SK-N-SH (cell line): ENCODE data around the gene PIMREG.

ENCODE experiments used
- EZH2phosphoT487 ChIP-seq: fragments of 200-600 bp; sonication (generic); IDR thresholded peaks from 2 replicates; pipeline ENCODE4 v1.6.1; 2017; ENCODE audit warnings: low read depth, mixed run types, mild to moderate bottlenecking, antibody characterized with exemption, moderate library complexity, borderline replicate concordance
- JUND ChIP-seq: IDR thresholded peaks from 2 replicates; pipeline ENCODE4 v1.4.0; 2012
- NRF1 ChIP-seq: IDR thresholded peaks from 2 replicates; pipeline ENCODE4 v1.6.1; 2012; ENCODE audit warnings: low read depth, mild to moderate bottlenecking, low read length
- POLR2AphosphoS5 ChIP-seq: IDR thresholded peaks from 2 replicates; pipeline ENCODE4 v1.6.1; 2012; ENCODE audit warnings: low read depth, low read length
- RAD21 ChIP-seq: IDR thresholded peaks from 2 replicates; pipeline ENCODE4 v1.6.1; 2012; ENCODE audit warnings: mild to moderate bottlenecking, low read length
- RCOR1 ChIP-seq: fragments of 150-350 bp; IDR thresholded peaks from 2 replicates; pipeline ENCODE4 v1.6.1; 2017; ENCODE audit warnings: antibody characterized with exemption, low read length
- TCF12 ChIP-seq: IDR thresholded peaks from 2 replicates; pipeline ENCODE4 v1.4.0; 2012
- YY1 ChIP-seq: IDR thresholded peaks from 2 replicates; pipeline ENCODE4 v1.4.0; 2012; ENCODE audit warnings: low read depth, mild to moderate bottlenecking
- TF ChIP-seq, protein P1 (sequence below): fragments of 200-600 bp; sonication (generic); IDR thresholded peaks from 2 replicates; pipeline ENCODE4 v1.6.1; 2017; ENCODE audit warnings: antibody characterized with exemption, mild to moderate bottlenecking, moderate library complexity
- TF ChIP-seq, protein P2 (sequence below): fragments of 150-350 bp; IDR thresholded peaks from 2 replicates; pipeline ENCODE4 v1.6.1; 2017; ENCODE audit warnings: antibody characterized with exemption, low read length, low read depth, borderline replicate concordance

DNA sequence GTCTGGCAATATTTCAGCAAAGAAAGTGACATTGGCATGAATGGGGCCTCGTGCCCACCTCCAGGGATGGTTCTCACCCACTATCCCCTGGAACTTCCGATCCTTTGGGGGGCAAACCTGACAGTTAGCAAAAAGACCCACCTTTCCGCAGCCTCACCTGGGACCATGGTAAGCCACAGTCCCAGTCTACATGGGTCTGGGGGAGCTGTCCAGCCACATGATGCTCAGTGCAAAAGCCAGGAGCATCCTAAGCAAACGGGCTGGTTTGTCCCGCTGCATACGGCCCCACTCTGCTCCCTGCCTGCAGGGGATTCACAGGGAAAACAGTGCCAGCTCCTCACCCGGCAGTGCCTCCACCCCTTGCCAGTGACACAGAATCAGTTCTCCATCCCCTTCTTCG, 28.6 kb upstream of the PIMREG start:
- TF ChIP-seq EZH2phosphoT487 (no peak), RAD21 (no peak), TCF12 (no peak), YY1 (no peak), NRF1 (no peak), POLR2AphosphoS5 (no peak), JUND (no peak), RCOR1 (no peak)
- TF ChIP-seq, protein P1, sequence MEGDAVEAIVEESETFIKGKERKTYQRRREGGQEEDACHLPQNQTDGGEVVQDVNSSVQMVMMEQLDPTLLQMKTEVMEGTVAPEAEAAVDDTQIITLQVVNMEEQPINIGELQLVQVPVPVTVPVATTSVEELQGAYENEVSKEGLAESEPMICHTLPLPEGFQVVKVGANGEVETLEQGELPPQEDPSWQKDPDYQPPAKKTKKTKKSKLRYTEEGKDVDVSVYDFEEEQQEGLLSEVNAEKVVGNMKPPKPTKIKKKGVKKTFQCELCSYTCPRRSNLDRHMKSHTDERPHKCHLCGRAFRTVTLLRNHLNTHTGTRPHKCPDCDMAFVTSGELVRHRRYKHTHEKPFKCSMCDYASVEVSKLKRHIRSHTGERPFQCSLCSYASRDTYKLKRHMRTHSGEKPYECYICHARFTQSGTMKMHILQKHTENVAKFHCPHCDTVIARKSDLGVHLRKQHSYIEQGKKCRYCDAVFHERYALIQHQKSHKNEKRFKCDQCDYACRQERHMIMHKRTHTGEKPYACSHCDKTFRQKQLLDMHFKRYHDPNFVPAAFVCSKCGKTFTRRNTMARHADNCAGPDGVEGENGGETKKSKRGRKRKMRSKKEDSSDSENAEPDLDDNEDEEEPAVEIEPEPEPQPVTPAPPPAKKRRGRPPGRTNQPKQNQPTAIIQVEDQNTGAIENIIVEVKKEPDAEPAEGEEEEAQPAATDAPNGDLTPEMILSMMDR, result no peak
- TF ChIP-seq, protein P2, sequence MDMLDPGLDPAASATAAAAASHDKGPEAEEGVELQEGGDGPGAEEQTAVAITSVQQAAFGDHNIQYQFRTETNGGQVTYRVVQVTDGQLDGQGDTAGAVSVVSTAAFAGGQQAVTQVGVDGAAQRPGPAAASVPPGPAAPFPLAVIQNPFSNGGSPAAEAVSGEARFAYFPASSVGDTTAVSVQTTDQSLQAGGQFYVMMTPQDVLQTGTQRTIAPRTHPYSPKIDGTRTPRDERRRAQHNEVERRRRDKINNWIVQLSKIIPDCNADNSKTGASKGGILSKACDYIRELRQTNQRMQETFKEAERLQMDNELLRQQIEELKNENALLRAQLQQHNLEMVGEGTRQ, result no peak
